HEK293 (cell line): ENCODE measurements around the gene BAD.

Experiments used
- CTCF ChIA-PET: fragments of 350-600 bp; formaldehyde crosslinking; extraction: SDS; loops from one replicate; lab custom pipeline; 2021; ENCODE audit warnings: antibody characterized with exemption; lab: Yijun Ruan, JAX
- POLR2A ChIA-PET: fragments of 300-600 bp; formaldehyde crosslinking; extraction: SDS; loops from one replicate; lab custom pipeline; 2020; ENCODE audit warnings: antibody characterized with exemption, inconsistent platforms; lab: Yijun Ruan, JAX
- H3K27ac ChIP-seq: fragments of 200-500 bp; sonication (Bioruptor generic); 2 replicates; pipeline ENCODE4 v1.5.1; 2014; ENCODE audit warnings: low read depth, low read length, control low read depth, inconsistent platforms; ENCODE audit errors: extremely low read depth
- H3K36me3 ChIP-seq, 2 experiments: fragments of 200-500 bp in 1 of 2; sonication (Bioruptor generic) in 1 of 2; 1 replicate in 1 of 2; 2 replicates in 1 of 2; pipeline ENCODE4 v1.5.1; 2014 to 2017; ENCODE audit warnings: inconsistent platforms in 2 of 2, low read length in 2 of 2; ENCODE audit not compliant: control insufficient read depth in 2 of 2, insufficient read depth in 1 of 2
- H3K4me1 ChIP-seq: fragments of 200-500 bp; sonication (Bioruptor generic); 2 replicates; pipeline ENCODE4 v1.5.1; 2014; ENCODE audit warnings: mild to moderate bottlenecking, low read length, inconsistent platforms; ENCODE audit not compliant: control insufficient read depth, insufficient read depth
- H3K4me3 ChIP-seq: 2 replicates; pipeline ENCODE4 v1.5.1; 2011; ENCODE audit warnings: low read depth, mild to moderate bottlenecking, control low read depth, low read length, moderate library complexity
- H3K9me3 ChIP-seq: fragments of 200-500 bp; sonication (Bioruptor generic); 2 replicates; pipeline ENCODE4 v1.5.1; 2014; ENCODE audit warnings: low read depth, low read length, inconsistent platforms; ENCODE audit not compliant: control insufficient read depth, insufficient read depth
- BCL11B ChIP-seq: fragments of 450-650 bp; formaldehyde crosslinking; IDR thresholded peaks from 2 replicates; pipeline ENCODE4 v1.5.1; 2016; ENCODE audit warnings: low read depth, missing biosample characterization, missing genetic modification characterization
- GLIS2 ChIP-seq: fragments of 450-650 bp; formaldehyde crosslinking; IDR thresholded peaks from 2 replicates; pipeline ENCODE4 v1.5.1; 2016; ENCODE audit warnings: missing biosample characterization, missing genetic modification characterization
- PRDM10 ChIP-seq: fragments of 450-650 bp; formaldehyde crosslinking; IDR thresholded peaks from 2 replicates; pipeline ENCODE4 v1.5.1; 2016; ENCODE audit warnings: missing biosample characterization, missing genetic modification characterization
- ZBTB10 ChIP-seq: fragments of 450-650 bp; formaldehyde crosslinking; IDR thresholded peaks from 2 replicates; pipeline ENCODE4 v1.5.1; 2016; ENCODE audit warnings: missing biosample characterization, missing genetic modification characterization
- ZBTB26 ChIP-seq: fragments of 450-650 bp; formaldehyde crosslinking; optimal IDR thresholded peaks from 2 replicates; pipeline ENCODE3; 2016; ENCODE audit warnings: missing biosample characterization, mild to moderate bottlenecking, missing genetic modification characterization
- ZBTB7A ChIP-seq: fragments of 450-650 bp; formaldehyde crosslinking; IDR thresholded peaks from 2 replicates; pipeline ENCODE4 v1.5.1; 2016; ENCODE audit warnings: low read depth, missing biosample characterization, missing genetic modification characterization
- ZNF24 ChIP-seq: fragments of 450-650 bp; formaldehyde crosslinking; IDR thresholded peaks from 2 replicates; pipeline ENCODE4 v1.5.1; 2016; ENCODE audit warnings: missing biosample characterization, missing genetic modification characterization
- ZNF488 ChIP-seq: fragments of 450-650 bp; formaldehyde crosslinking; IDR thresholded peaks from 2 replicates; pipeline ENCODE4 v1.5.1; 2016; ENCODE audit warnings: missing biosample characterization, missing genetic modification characterization
- ZNF555 ChIP-seq: fragments of 450-650 bp; formaldehyde crosslinking; conservative IDR thresholded peaks from 2 replicates; pipeline ENCODE4 v1.5.1; 2017; ENCODE audit warnings: missing biosample characterization, mild to moderate bottlenecking, missing genetic modification characterization, inconsistent platforms
- ZNF639 ChIP-seq: fragments of 450-650 bp; formaldehyde crosslinking; IDR thresholded peaks from 2 replicates; pipeline ENCODE4 v1.5.1; 2016; ENCODE audit warnings: missing biosample characterization, missing genetic modification characterization
- ZNF704 ChIP-seq: fragments of 450-650 bp; formaldehyde crosslinking; IDR thresholded peaks from 2 replicates; pipeline ENCODE4 v1.5.1; 2016; ENCODE audit warnings: missing biosample characterization, missing genetic modification characterization

The BAD gene

GRCh38 chr11:64252003-64252872 lies 32.2 kb downstream of the BAD start (continued):
- TF ChIP-seq ZNF488 (tag by site-specific recombination): no peak

GRCh38 chr11:64251753-64252002 lies 32.8 kb downstream of the BAD start:
- CTCF ChIA-PET: interaction anchor here (0.6 to 3.6 kb wide), 17 partner anchors 9 to 485 kb away, joined by 3 to 48 read pairs (median 4); partner anchors contain the start of genes BAD and CATSPERZ
- peak overlapping the region; percentile 3; the same call in 1 of the 2 replicates for H3K27ac ChIP-seq
- peaks cover 10% of the 10 kb centered on the region for H3K4me1 ChIP-seq

GRCh38 chr11:64251016-64251752 lies 33.3 kb downstream of the BAD start, which contains the start of gene PLCB3:
TSS of gene PLCB3 (plus strand) at chr11:64251530. CDS start at chr11:64251650, 120 bp downstream.
- H3K4me1 ChIP-seq: peaks cover 10% of the 10 kb centered on the region
- CTCF ChIA-PET: interaction anchor here (0.6 to 3.6 kb wide), 26 partner anchors 8 to 227 kb away, joined by 3 to 48 read pairs (median 4); partner anchors contain the start of genes BAD, CATSPERZ and FKBP2
- POLR2A ChIA-PET: interaction anchor here (1.2 to 4.2 kb wide), 5 partner anchors 10 to 67 kb away, joined by 4 to 52 read pairs (median 7); partner anchors contain the start of genes FKBP2, NUDT22 and PRDX5
- no peaks in the 10 kb centered on the region for H3K9me3 ChIP-seq
- peak within 1 kb of the TSS; percentile 3; the same call in 1 of the 2 replicates for H3K27ac ChIP-seq
- H3K36me3 ChIP-seq: peaks cover 0 to 22% of the 10 kb centered on the region in 2 experiments; a peak in 1 of 3 replicates
- peak within 1 kb of the TSS; percentile 48 for H3K4me3 ChIP-seq
- peak; percentile 36; the same call in 1 of the 2 replicates for TF ChIP-seq BCL11B (tag by site-specific recombination)
- TF ChIP-seq ZNF24 (tag by site-specific recombination): peak; percentile 18; the same call in 1 of the 2 replicates
- peak; percentile 58; the same call in 1 of the 2 replicates for TF ChIP-seq ZBTB10 (tag by site-specific recombination)
- peak; percentile 39 for TF ChIP-seq ZBTB26
- TF ChIP-seq PRDM10 (tag by site-specific recombination): peak; percentile 92
- peak; percentile 69 for TF ChIP-seq ZBTB7A (tag by site-specific recombination)

More at GRCh38 chr11:64251753-64252002, 32.8 kb downstream of the BAD start:
- peak overlapping the region; percentile 48 for H3K4me3 ChIP-seq
- TF ChIP-seq ZNF704 (tag by site-specific recombination) (no peak), GLIS2 (tag by site-specific recombination) (no peak), ZNF639 (tag by site-specific recombination) (no peak), ZNF555 (tag by site-specific recombination) (no peak), ZBTB26 (peak; percentile 10)
- H3K9me3 ChIP-seq: no peaks in the 10 kb centered on the region
- POLR2A ChIA-PET: interaction anchor here (1.2 to 4.2 kb wide), 6 partner anchors 9 to 25 kb away, joined by 4 to 52 read pairs (median 6); partner anchors contain the start of genes FKBP2 and NUDT22
- peaks cover 0 to 27% of the 10 kb centered on the region in 2 experiments; a peak in 1 of 3 replicates for H3K36me3 ChIP-seq
